ENCODE data around the gene OSBPL2. TPM values are rescaled to one million over a fixed set of nuclear protein-coding genes. Genes with fewer than 3 reads are reported as not detected.

Gene OSBPL2
- total RNA-seq, 4 donors from 2014 or later = 48.4 to 65.1 (median 55.8) TPM

DNA sequence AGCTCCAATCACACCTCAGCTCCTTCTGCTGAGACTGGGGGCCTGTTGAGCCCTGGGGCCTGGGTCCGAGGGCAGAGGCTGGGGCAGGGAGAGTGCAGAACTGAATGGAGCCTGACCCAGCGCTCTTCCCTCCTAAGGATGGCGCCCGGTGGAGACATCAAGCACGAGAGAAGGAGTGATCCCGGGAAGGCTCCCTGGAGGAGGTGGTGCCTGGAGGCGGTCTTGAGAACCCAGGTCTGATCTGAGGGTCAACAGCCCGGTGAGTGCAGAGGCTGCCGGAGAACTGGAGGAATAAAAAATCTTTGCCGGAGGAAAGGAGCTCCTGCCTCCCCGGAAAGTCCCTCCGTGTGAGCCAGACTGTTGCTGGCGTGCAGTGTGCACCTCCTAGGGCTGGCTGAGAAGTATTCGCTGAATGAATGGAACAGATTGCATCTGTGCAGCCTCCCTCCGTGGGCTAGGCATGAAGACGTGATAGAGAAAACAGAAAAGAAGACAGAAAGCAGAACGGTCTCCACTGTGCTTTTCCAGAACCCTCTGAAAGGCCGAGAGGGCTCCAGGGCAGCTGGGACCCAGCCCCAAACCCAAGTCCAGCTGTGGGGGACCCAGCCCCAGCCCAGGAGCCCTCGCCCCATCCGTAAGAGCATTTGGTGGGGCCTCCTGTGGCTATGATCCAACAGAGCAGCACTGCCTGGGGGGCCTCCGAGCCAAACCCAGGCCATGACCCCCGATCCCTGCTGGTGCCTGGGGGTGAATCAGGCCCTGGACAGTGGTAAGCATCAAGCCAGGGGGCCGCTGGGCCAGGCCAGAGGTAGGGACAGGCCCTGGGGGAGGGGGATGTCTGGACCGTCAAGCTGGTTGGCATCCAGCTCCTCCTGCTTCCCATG is 11.4 kb upstream of the OSBPL2 start:
- Histone ChIP-seq H3K4me1 (peaks cover 0 to 17% (median 0%) of the 10 kb centered on the region in 3 donors), H3K27ac (no peak overlapping the region), H3K9me3 (no peaks in the 10 kb centered on the region), H3K4me3 (no peak overlapping the region), H3K27me3 (peaks cover 0 to 87% (median 4%) of the 10 kb centered on the region in 4 donors), H3K36me3 (no peaks in the 10 kb centered on the region)
- TF ChIP-seq CTCF (IDR thresholded peaks at IDR 0.05) = no peak
- TF ChIP-seq POLR2A (IDR thresholded peaks at IDR 0.05) = no peak
- DNase-seq = no peak
- intact Hi-C loops (cut with DNase I) = no loop called here
- 33 to 43% methylated on average over 14 to 16 of the region's 24 CpGs for WGBS, 2 donors

- intact Hi-C loops (cut with DNase I) = no loop called here
- Histone ChIP-seq H3K4me1 (peaks cover 1 to 23% (median 6%) of the 10 kb centered on the region in 3 donors), H3K4me3 (no peak overlapping the region), H3K9me3 (no peaks in the 10 kb centered on the region), H3K27me3 (peaks cover 0 to 87% (median under 1%) of the 10 kb centered on the region in 4 donors), H3K27ac (no peak overlapping the region), H3K36me3 (no peaks in the 10 kb centered on the region)
- no peak for TF ChIP-seq CTCF (IDR thresholded peaks at IDR 0.05)
- TF ChIP-seq POLR2A (IDR thresholded peaks at IDR 0.05) = no peak
- DNase-seq = no peak
- no CpG with 5 or more reads among the region's 10 CpGs for WGBS, 2 donors
Observed at GRCh38 chr20:62227591-62227976, 10.7 kb upstream of the OSBPL2 start.

- TF ChIP-seq POLR2A (IDR thresholded peaks at IDR 0.05) (no peak), CTCF (IDR thresholded peaks at IDR 0.05) (no peak)
- no peak overlapping the region for H3K27ac ChIP-seq
- intact Hi-C loops (cut with DNase I) = no loop called here
Observed at GRCh38 chr20:62227977-62228958, 10.1 kb upstream of the OSBPL2 start.

DNA sequence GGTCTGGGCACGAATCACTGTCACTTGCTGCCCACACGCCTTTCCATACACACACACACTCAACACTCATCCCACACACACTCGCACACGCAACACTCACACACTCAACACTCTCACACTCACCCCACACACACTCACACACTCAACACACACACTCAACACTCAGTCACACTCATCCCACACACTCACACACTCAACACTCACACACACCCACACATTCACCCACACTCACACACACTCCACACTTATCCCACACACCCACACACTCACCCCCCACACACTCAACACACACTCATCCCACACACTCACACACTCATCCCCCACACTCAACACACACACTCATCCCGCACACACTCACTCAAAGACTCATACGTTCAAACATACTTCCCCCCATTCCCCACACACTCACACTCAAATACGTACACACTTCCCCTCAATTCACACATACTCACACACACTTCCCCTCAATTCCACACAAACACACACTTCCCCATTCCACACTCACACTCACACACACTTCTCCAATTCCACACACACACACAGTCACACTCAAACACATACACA is 9.3 kb upstream of the OSBPL2 start:
- Histone ChIP-seq H3K36me3 (no peaks in the 10 kb centered on the region), H3K4me3 (no peak overlapping the region), H3K27me3 (peaks cover 0 to 85% (median 0%) of the 10 kb centered on the region in 4 donors), H3K9me3 (no peaks in the 10 kb centered on the region), H3K27ac (no peak overlapping the region), H3K4me1 (peaks cover 7 to 38% (median 19%) of the 10 kb centered on the region in 3 donors)
- no peak for DNase-seq
- WGBS, 2 donors = 68 to 69% methylated on average over 7 of the region's 7 CpGs
- no peak for TF ChIP-seq CTCF (IDR thresholded peaks at IDR 0.05)
- TF ChIP-seq POLR2A (IDR thresholded peaks at IDR 0.05) = no peak
- intact Hi-C loops (cut with DNase I) = no loop called here

More at GRCh38 chr20:62227977-62228958, 10.1 kb upstream of the OSBPL2 start:
- no peak for DNase-seq
- no peaks in the 10 kb centered on the region for H3K9me3 ChIP-seq
- peaks cover 0 to 87% (median 0%) of the 10 kb centered on the region in 4 donors for H3K27me3 ChIP-seq
- 14 to 78% methylated on average over 1 to 14 of the region's 37 CpGs for WGBS, 2 donors
- peaks cover 7 to 30% (median 13%) of the 10 kb centered on the region in 3 donors for H3K4me1 ChIP-seq
- no peak overlapping the region for H3K4me3 ChIP-seq
- H3K36me3 ChIP-seq = no peaks in the 10 kb centered on the region

Measured in esophagus squamous epithelium (tissue), 5 donors.